Stimulated activated memory B cell treated with anti-CD40 and anti-IgM and Interleukin-4, amounts not matched to agents 10 μg/mL and 1 μg/mL and 100 μg/mL, for 72 hours (primary cell): Measurements from ENCODE around the gene TUBB4A.

Source experiments
- ATAC-seq: fragments of 150-1000 bp; cut with Tn5 transposase; 2 replicates; pipeline ENCODE4 v1.10.0; 2021
- H3K27ac Mint-ChIP-seq: one replicate; pipeline ENCODE4 v1.8.0; 2022; ENCODE audit warnings: mild to moderate bottlenecking, mixed read lengths
- H3K27me3 Mint-ChIP-seq: one replicate; pipeline ENCODE4 v1.8.0; 2022; ENCODE audit warnings: mixed read lengths
- H3K36me3 Mint-ChIP-seq: one replicate; pipeline ENCODE4 v1.8.0; 2022; ENCODE audit warnings: mixed read lengths
- H3K4me1 Mint-ChIP-seq: one replicate; pipeline ENCODE4 v1.8.0; 2022; ENCODE audit warnings: mixed read lengths
- H3K4me3 Mint-ChIP-seq: one replicate; pipeline ENCODE4 v1.8.0; 2022; ENCODE audit warnings: mild to moderate bottlenecking, moderate library complexity, mixed read lengths
- H3K9me3 Mint-ChIP-seq: one replicate; pipeline ENCODE4 v1.8.0; 2022; ENCODE audit warnings: mixed read lengths

The TUBB4A gene

DNA sequence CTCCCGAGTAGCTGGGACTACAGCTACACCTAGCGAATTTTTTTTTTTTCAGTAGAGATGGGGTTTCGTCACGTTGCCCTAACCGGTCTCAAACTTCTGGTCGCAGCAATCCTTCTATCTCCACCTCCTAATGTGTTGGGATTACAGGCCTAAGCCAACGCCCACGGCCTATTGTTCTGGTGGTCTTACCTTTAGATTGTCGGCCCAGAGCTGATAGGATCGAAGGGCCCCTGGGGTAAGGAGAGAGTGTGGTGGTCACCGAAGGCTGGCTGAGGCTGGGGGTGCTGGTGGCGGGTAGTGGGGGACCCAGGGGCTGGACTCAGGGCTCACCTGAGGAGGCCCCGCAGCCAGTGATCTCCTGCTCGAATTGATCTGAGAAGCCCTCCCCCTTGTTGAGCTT lies 31.0 kb downstream of the TUBB4A start:
- no peaks in the 10 kb centered on the region for H3K27me3 Mint-ChIP-seq
- ATAC-seq: no peak
- peaks cover 11% of the 10 kb centered on the region for H3K4me1 Mint-ChIP-seq
- H3K36me3 Mint-ChIP-seq: peaks cover 49% of the 10 kb centered on the region
- no peak overlapping the region for H3K4me3 Mint-ChIP-seq
- no peak overlapping the region for H3K27ac Mint-ChIP-seq
- no peaks in the 10 kb centered on the region for H3K9me3 Mint-ChIP-seq

DNA sequence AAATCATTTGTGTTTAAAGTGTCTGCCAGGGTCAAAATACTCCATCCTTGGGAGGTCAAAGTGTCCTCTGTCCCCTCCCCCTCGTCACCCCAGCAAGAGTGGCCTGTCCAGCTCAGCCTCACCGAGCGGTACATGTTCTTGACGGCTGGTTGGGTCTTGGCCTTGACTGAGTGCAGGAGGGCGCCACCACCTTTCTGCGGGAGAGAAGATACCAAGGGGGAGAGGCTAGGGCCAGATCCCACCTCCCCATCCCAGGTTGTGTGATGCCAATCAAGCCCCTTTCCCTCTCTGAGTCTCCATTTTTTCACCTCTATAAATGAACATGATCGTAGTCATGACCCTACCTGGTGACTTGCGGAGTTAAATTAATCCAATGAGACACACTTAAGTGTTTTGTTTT lies 31.9 kb downstream of the TUBB4A start:
- no peaks in the 10 kb centered on the region for H3K27me3 Mint-ChIP-seq
- no peak for ATAC-seq
- peaks cover 18% of the 10 kb centered on the region for H3K4me1 Mint-ChIP-seq
- no peak overlapping the region for H3K27ac Mint-ChIP-seq
- no peaks in the 10 kb centered on the region for H3K9me3 Mint-ChIP-seq
- H3K4me3 Mint-ChIP-seq: no peak overlapping the region
- H3K36me3 Mint-ChIP-seq: peaks cover 46% of the 10 kb centered on the region

DNA sequence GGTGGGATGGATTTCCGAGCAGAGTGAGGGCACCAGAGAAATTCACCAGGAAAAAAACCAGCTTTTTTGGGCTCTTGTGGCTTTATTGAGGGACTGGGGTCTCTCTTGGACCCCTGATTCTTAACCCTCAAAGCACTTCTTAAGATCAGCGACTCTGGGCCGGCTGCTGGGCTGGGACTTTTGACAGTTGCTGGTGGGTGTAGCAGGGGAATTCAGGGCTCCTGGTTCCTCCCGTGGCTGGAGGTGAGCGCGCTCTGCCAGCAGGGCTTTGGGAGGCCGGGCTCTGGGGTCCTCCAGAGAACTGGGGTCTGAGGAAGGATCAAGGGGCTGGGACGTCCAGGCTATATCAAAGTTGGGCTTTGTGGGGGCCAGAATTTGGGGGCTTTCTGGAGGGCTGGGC lies 34.7 kb downstream of the TUBB4A start:
- H3K4me3 Mint-ChIP-seq: no peak overlapping the region
- H3K36me3 Mint-ChIP-seq: peaks cover 36% of the 10 kb centered on the region
- no peak for ATAC-seq
- H3K4me1 Mint-ChIP-seq: peaks cover 33% of the 10 kb centered on the region
- H3K27ac Mint-ChIP-seq: no peak overlapping the region
- no peaks in the 10 kb centered on the region for H3K27me3 Mint-ChIP-seq
- no peaks in the 10 kb centered on the region for H3K9me3 Mint-ChIP-seq

DNA sequence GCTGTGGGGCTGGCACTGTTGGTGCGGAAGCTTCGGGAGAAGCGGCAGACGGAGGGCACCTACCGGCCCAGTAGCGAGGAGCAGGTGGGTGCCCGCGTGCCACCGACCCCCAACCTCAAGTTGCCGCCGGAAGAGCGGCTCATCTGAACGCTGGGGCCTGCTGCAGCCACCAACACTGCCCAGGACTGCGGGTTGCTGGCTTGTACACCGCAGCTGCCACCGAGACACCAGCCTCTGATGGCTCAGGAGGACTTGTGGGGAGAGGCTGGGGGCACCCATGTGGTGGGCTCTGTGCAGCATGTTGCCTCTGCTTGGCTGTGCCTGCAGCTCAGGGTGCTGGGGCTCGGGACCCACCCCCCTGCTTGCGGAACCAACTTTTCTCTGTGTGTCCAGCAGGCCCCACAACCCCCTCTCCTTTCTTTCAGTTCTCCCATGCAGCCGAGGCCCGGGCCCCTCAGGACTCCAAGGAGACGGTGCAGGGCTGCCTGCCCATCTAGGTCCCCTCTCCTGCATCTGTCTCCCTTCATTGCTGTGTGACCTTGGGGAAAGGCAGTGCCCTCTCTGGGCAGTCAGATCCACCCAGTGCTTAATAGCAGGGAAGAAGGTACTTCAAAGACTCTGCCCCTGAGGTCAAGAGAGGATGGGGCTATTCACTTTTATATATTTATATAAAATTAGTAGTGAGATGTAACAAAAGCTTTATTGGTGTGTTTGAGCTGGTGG lies 35.4 kb downstream of the TUBB4A start:
- Mint-ChIP-seq H3K27ac (no peak overlapping the region), H3K4me1 (peaks cover 33% of the 10 kb centered on the region), H3K9me3 (no peaks in the 10 kb centered on the region), H3K27me3 (no peaks in the 10 kb centered on the region), H3K36me3 (peaks cover 36% of the 10 kb centered on the region), H3K4me3 (no peak overlapping the region)
- no peak for ATAC-seq

DNA sequence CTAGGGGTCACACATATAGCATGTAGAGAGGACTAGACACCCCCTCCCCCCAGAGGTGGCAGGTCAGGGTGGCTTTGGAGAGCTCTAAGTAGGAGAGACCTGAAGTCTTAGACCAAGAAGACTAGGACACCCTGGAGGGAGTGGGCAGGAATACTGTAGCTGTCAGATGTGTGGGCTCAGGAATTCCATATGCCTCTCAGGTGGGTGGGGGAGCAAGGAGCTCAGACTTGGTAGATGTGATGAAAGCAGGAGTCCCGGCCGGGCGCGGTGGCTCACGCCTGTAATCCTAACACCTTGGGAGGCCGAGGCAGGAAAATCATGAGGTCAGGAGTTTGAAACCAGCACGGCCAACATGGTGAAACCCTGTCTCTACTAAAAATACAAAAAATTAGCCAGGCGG lies 36.4 kb downstream of the TUBB4A start:
- Mint-ChIP-seq H3K27ac (no peak overlapping the region), H3K9me3 (no peaks in the 10 kb centered on the region), H3K27me3 (no peaks in the 10 kb centered on the region), H3K4me3 (no peak overlapping the region), H3K36me3 (peaks cover 36% of the 10 kb centered on the region), H3K4me1 (peaks cover 33% of the 10 kb centered on the region)
- ATAC-seq: no peak

DNA sequence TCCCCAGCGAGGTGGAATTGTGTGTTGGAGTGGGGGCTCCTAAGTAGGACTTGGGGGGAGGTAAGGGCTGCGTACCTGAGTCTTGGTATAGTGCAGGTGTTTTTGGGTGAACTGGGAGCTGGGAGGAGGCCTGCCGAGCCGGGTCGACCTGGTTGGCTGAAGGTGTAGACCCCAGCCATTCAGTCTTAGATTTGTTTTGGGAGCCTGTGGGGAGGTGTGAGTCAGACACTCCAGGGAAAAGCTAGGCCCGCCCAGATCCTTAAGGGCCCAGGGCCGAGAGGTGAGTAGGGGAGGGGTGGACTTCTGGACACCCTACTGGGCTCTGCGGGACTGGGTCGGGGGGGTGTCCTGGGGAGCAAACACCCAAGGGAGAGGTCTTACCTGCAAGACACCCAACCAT lies 37.1 kb downstream of the TUBB4A start:
- Mint-ChIP-seq H3K36me3 (peaks cover 31% of the 10 kb centered on the region), H3K27ac (no peak overlapping the region), H3K4me1 (peaks cover 33% of the 10 kb centered on the region), H3K9me3 (no peaks in the 10 kb centered on the region), H3K27me3 (no peaks in the 10 kb centered on the region), H3K4me3 (no peak overlapping the region)
- ATAC-seq: no peak

DNA sequence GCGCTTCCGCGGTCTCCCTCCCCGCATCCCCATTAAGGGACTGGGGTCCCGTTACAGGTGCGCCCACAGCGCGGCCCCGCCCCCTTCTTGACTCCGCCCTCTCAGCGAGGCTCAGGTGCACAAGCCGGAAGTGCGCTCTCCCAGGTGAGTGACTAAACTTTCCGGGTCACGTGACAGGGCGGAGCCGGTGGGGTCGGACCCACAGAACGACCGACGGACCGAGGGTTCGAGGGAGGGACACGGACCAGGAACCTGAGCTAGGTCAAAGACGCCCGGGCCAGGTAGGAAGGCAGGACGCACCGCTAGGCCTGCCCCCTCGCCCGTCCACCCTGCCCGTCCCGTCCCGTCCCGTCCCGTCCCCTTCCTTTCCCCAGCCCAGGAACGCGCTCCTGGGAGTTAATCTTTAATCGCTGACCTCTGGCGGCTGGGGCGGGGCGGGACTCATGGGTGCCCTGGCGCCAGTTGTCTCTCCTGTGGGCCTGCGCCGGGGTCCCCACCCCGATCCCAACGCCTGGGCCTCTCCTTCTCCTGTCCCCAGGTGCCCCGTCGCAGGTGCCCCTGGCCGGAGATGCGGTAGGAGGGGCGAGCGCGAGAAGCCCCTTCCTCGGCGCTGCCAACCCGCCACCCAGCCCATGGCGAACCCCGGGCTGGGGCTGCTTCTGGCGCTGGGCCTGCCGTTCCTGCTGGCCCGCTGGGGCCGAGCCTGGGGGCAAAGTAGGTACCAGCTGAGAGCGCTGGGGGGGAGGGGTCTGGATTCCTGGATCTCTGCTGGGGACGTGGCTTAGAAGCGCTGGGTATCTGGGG lies 37.8 kb downstream of the TUBB4A start, which contains the start of gene CRB3:
TSS of gene CRB3 (plus strand) at position 202 of the 804 bp plus-strand sequence. CDS start at position 633, 431 bp downstream.
- H3K4me1 Mint-ChIP-seq: peaks cover 33% of the 10 kb centered on the region
- no peaks in the 10 kb centered on the region for H3K27me3 Mint-ChIP-seq
- no peaks in the 10 kb centered on the region for H3K9me3 Mint-ChIP-seq
- ATAC-seq: no peak
- peak within 1 kb of the TSS; percentile 78 for H3K4me3 Mint-ChIP-seq
- peak within 1 kb of the TSS; percentile 74 for H3K27ac Mint-ChIP-seq
- H3K36me3 Mint-ChIP-seq: peaks cover 25% of the 10 kb centered on the region

DNA sequence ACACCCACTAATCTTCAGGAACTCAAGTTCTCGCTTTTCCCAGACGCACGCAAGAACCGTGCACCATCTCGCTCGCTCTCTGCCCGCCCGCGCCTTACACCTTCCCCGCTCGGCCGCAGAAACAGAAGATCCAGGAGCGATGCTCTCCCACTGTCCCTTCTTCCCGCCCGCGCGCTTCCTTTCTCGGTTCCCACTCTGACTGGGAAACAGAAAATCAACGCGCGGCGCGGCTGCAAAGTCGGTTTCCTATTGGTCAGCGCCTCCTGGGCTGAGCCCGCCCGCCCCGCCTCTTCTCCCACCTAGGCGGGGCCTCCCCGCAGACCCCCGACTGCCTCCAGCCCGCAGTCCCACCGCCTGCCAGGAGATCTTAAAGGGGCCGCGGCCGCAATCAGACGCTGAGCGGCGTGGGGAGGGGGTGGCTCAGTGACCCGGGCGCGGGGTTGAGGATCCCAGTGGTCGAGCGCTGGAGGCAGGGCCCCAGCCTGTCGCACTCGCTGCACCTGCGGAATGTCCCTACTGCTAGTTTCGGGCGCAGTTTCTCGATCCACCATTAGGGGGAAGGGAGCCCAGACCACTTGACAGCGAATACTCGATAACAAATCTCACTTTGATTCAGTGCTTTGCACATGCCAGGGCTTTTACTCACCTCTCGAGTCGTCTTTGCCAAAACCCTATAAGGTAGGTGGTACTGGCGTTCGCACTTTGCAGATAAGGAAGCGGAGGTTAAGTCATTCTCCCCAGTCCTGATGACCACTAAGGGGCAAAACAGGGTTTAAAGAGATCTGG lies 41.8 kb downstream of the TUBB4A start:
- Mint-ChIP-seq H3K4me1 (peaks cover 36% of the 10 kb centered on the region), H3K27ac (peak overlapping the region; percentile 91), H3K27me3 (no peaks in the 10 kb centered on the region), H3K36me3 (peaks cover 12% of the 10 kb centered on the region), H3K9me3 (no peaks in the 10 kb centered on the region), H3K4me3 (peak overlapping the region; percentile 84)
- ATAC-seq: peak; percentile 92

DNA sequence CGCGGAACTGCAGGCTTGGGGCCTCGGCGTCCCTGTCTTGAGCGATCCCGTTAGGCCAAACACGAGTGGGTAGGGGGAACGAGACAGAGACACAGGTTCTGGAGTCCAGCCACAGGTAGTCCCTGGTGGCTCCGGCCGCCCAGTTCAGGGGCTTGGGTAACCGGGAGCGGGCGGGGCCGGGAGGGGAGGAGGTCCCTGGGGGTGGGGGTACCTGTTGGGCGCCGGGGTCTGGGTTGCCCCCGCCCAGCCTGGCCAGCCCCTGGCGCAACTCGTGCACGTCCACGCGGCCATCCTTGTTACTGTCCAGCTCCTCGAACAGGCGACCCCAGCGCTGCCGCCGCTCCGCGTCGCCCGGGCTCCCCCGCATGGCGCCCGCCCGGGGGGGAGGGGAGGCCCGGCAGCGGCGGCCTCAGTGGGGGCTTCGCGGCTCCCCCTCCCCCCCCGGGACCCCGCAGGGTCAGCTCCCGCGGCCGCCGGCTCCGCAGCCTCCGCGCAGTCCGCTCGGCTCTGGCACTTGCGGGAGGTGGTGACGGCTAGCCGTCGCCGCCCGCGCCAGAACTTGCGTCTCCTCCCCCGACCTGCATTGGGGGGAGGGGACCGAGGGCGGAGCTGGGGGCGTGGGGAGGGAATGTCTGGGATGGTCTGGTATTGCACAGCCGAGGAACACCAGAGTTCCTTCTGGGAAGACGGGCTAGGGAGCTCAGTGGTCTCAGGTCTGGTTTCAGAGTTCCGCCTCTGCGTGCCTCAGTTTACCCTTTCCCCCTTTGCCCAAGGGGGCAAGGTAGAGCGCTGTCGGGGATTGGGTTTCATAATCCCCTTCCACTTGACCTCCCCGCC lies 42.6 kb downstream of the TUBB4A start, which contains the start of gene SLC25A23:
TSS of gene SLC25A23 (minus strand) at position 531 of the 837 bp plus-strand sequence. CDS start at position 367, 164 bp downstream.
- no peaks in the 10 kb centered on the region for H3K27me3 Mint-ChIP-seq
- no peaks in the 10 kb centered on the region for H3K9me3 Mint-ChIP-seq
- H3K4me3 Mint-ChIP-seq: peak within 1 kb of the TSS; percentile 87
- H3K36me3 Mint-ChIP-seq: peaks cover 20% of the 10 kb centered on the region
- peaks cover 28% of the 10 kb centered on the region for H3K4me1 Mint-ChIP-seq
- ATAC-seq: peak; percentile 63
- peak within 1 kb of the TSS; percentile 91 for H3K27ac Mint-ChIP-seq

DNA sequence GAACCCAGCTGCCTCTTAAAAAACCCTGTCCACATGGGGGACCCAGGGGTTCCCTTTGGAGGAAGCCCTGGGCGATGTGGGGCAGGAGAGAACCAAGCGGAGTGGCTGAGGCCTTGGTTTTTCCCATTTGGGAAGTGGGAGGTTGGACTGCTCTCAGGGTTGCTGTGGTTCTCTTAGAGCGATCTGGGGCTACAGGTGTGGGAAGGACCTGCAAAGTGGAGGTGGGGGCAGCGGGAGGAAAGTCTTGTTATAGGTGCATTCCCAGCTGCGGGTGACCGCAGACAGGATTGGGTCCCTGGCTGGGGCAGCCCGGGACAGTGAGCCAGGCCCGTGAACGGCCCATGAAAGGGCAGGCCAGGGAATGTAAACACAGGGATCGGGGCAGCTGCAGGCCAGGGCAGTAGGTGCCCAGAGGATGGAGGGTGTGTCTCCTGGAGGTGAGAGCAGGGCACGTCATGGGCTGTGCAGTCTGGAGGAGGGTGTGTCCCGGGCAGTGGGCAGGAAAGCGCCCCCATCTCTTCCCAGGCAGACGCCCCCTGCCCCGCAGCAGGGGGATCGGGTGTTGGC lies 43.3 kb downstream of the TUBB4A start:
- Mint-ChIP-seq H3K27ac (peak overlapping the region; percentile 82), H3K36me3 (peaks cover 27% of the 10 kb centered on the region), H3K27me3 (no peaks in the 10 kb centered on the region), H3K4me1 (peaks cover 21% of the 10 kb centered on the region), H3K9me3 (peaks cover 4% of the 10 kb centered on the region), H3K4me3 (peak overlapping the region; percentile 87)
- no peak for ATAC-seq

DNA sequence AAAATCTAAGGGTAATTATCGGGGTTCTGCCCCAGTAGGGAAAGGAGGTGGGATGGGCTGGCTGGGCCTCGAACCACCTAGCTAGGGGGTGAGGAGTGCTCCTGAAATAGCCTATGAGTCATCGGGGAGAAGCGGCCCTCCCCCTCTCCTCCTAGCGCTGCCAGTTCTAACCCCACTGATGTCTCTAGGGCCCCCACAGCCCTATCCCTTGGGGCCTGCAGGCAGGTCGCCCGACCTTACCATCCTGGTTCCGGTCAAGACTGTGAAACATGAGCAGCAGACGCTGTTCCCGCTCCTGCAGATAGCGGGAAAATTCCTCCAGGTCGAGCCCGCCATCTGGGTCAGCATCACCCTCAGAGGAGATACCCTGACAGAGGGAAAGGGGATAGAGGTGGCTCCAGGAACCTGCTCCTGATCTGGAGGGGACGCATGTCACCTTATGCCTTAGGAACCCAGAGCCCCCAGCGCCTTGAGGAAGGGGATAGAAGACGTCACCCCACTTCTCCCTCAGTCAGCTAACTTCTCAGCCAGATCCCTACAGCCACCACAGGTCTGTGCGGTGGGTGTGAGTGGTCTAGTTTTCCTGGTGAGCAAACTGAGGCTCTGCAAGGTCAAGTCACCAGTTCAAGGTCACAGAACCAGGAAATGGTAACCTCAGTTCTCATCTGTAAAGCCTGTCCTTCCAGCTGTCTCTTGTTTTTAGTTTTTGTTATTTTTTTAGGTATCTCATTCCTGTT lies 44.0 kb downstream of the TUBB4A start:
- Mint-ChIP-seq H3K27ac (peak overlapping the region; percentile 82), H3K9me3 (peaks cover 4% of the 10 kb centered on the region), H3K4me1 (peaks cover 20% of the 10 kb centered on the region), H3K4me3 (peak overlapping the region; percentile 87), H3K36me3 (peaks cover 34% of the 10 kb centered on the region), H3K27me3 (no peaks in the 10 kb centered on the region)
- ATAC-seq: peak; percentile 46

DNA sequence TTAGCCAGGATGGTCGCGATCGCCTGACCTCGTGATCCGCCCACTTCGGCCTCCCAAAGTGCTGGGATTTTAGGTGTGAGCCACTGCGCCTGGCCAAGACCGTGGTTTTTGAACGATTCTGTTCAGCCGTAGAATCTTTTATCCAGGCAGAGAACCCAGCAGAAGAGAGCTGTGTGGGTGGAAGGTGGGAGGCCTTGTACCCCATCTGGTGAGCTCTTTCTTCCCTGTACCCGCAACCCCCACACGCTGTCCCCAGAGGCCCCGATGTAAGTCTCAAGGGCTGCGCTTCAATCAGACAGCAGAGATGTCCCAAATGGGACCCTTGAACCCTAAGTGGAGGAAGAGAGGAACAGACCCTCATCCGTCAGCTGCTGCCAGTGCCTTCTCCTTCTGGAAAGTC lies 46.2 kb downstream of the TUBB4A start:
- no peak overlapping the region for H3K4me3 Mint-ChIP-seq
- peaks cover 4% of the 10 kb centered on the region for H3K9me3 Mint-ChIP-seq
- H3K27ac Mint-ChIP-seq: no peak overlapping the region
- H3K27me3 Mint-ChIP-seq: no peaks in the 10 kb centered on the region
- peaks cover 51% of the 10 kb centered on the region for H3K36me3 Mint-ChIP-seq
- H3K4me1 Mint-ChIP-seq: peaks cover 20% of the 10 kb centered on the region
- ATAC-seq: no peak

DNA sequence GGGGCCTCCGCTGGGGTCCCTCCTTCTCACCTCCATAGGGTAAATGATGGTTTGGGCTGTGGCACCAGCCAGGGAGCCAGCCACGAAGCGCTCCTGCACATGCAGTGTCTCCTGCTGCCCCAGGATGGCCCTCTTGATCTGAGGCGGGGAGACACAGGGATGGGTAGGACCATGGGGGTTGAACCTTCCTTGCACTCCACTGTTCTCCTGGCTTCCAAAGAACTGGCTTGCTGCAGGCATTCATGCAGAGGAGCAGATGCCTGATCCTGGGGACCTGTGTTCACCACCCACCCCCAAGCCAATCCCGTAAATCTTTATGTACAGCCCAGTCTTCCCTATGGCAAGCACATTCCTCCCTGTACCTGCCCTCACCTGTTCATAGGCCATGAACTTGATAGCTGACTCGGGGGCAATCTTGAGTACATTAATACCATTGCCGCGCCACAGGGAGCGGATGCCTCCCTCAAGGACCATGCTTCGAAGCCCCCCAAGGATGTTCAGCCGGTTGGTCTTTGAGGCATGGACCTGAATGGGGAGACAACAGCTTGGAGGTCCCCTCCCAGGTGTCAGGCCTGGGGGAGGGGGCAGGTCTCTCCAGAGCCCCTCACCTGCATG lies 48.1 kb downstream of the TUBB4A start:
- H3K36me3 Mint-ChIP-seq: peaks cover 59% of the 10 kb centered on the region
- peaks cover 19% of the 10 kb centered on the region for H3K4me1 Mint-ChIP-seq
- no peak overlapping the region for H3K4me3 Mint-ChIP-seq
- no peak overlapping the region for H3K27ac Mint-ChIP-seq
- peaks cover 4% of the 10 kb centered on the region for H3K9me3 Mint-ChIP-seq
- ATAC-seq: no peak
- no peaks in the 10 kb centered on the region for H3K27me3 Mint-ChIP-seq
